HG02973 (cell line): Measurements from ENCODE around the gene TBXA2R.
"Not testable (repeated sequence)": the region's sequence is repeated elsewhere in the genome, so short reads cannot be mapped to it uniquely, and the experiment has no call there.

Source experiments
- ATAC-seq: cut with Tn5 transposase; IDR thresholded peaks from one replicate; pipeline ENCODE4 v1.9.1; 2021; ENCODE audit warnings: moderate library complexity; ENCODE audit not compliant: unreplicated experiment

TBXA2R gene

GRCh38 chr19:3606690-3607289 is at the start of gene TBXA2R:
TBXA2R (minus strand) TSS chr19:3606875; CDS start chr19:3600634, 6,241 bp downstream.
- no peak for ATAC-seq

- no peak for ATAC-seq
Measured at GRCh38 chr19:3656073-3656746, 49.5 kb upstream of the TBXA2R start.

- no peak for ATAC-seq
Measured at GRCh38 chr19:3655402-3656072, 48.9 kb upstream of the TBXA2R start.

GRCh38 chr19:3653865-3654513 is 47.3 kb upstream of the TBXA2R start:
- ATAC-seq: no peak

- no peak for ATAC-seq
Measured at GRCh38 chr19:3653081-3653795, 46.6 kb upstream of the TBXA2R start.

GRCh38 chr19:3652422-3652821 is 45.7 kb upstream of the TBXA2R start:
- no peak for ATAC-seq

- ATAC-seq: no peak
Measured at GRCh38 chr19:3651684-3652083, 45.0 kb upstream of the TBXA2R start.

GRCh38 chr19:3649888-3650287 is 43.2 kb upstream of the TBXA2R start:
- ATAC-seq: no peak

GRCh38 chr19:3648037-3648905 is 41.6 kb upstream of the TBXA2R start:
- no peak for ATAC-seq

GRCh38 chr19:3647102-3647501 is 40.4 kb upstream of the TBXA2R start:
- ATAC-seq: not testable (repeated sequence)

- no peak for ATAC-seq
Measured at GRCh38 chr19:3646336-3647092, 39.8 kb upstream of the TBXA2R start.

GRCh38 chr19:3645726-3646125 is 39.1 kb upstream of the TBXA2R start:
- ATAC-seq: no peak

- no peak for ATAC-seq
Measured at GRCh38 chr19:3645067-3645396, 38.4 kb upstream of the TBXA2R start.

- ATAC-seq: no peak
Measured at GRCh38 chr19:3644351-3645066, 37.8 kb upstream of the TBXA2R start.

- ATAC-seq: no peak
Measured at GRCh38 chr19:3643674-3644313, 37.1 kb upstream of the TBXA2R start.

GRCh38 chr19:3642987-3643673 is 36.5 kb upstream of the TBXA2R start:
- ATAC-seq: no peak

GRCh38 chr19:3642296-3642695 is 35.6 kb upstream of the TBXA2R start:
- no peak for ATAC-seq
